Activated naive CD8-positive, alpha-beta T cell treated with anti-CD3 and anti-CD28 coated beads for 36 hours (primary cell): ENCODE measurements around the gene MT1H. TPM values are rescaled to one million over a fixed set of nuclear protein-coding genes. Genes with fewer than 3 reads are reported as not detected.
"Not testable (repeated sequence)": the region's sequence is repeated elsewhere in the genome, so short reads cannot be mapped to it uniquely, and the experiment has no call there.

ENCODE experiments used
- DNase-seq: peaks from one replicate; pipeline ENCODE4 v3.0.0; 2021
- H3K27ac Mint-ChIP-seq: one replicate; pipeline ENCODE4 v1.8.0; 2022; ENCODE audit warnings: mild to moderate bottlenecking, moderate library complexity, mixed read lengths
- H3K27me3 Mint-ChIP-seq: one replicate; pipeline ENCODE4 v1.8.0; 2022; ENCODE audit warnings: mild to moderate bottlenecking, mixed read lengths
- H3K36me3 Mint-ChIP-seq: one replicate; pipeline ENCODE4 v1.8.0; 2021; ENCODE audit warnings: mild to moderate bottlenecking, mixed read lengths
- H3K4me1 Mint-ChIP-seq: one replicate; pipeline ENCODE4 v1.8.0; 2021; ENCODE audit warnings: mixed read lengths
- H3K4me3 Mint-ChIP-seq: one replicate; pipeline ENCODE4 v1.8.0; 2022; ENCODE audit warnings: mild to moderate bottlenecking, moderate library complexity, mixed read lengths
- H3K9me3 Mint-ChIP-seq: one replicate; pipeline ENCODE4 v1.8.0; 2022; ENCODE audit warnings: mixed read lengths
- total RNA-seq, 2 experiments: library from RNA; stranded (reverse); gene quantifications; one replicate each; pipeline ENCODE4 v1.2.3, GENCODE V29; 2021

The MT1H gene
- total RNA-seq, 2 experiments from 2014 or later = 2.3 to 3.3 TPM

GRCh38 chr16:56645838-56646237 lies 23.8 kb upstream of the MT1H start:
- Mint-ChIP-seq H3K27me3 (peaks cover 23% of the 10 kb centered on the region), H3K4me3 (no peak overlapping the region), H3K27ac (no peak overlapping the region)

GRCh38 chr16:56647641-56648431 lies 21.8 kb upstream of the MT1H start:
- Mint-ChIP-seq H3K36me3 (no peaks in the 10 kb centered on the region), H3K4me3 (no peak overlapping the region), H3K27me3 (peaks cover 28% of the 10 kb centered on the region), H3K9me3 (no peaks in the 10 kb centered on the region), H3K27ac (no peak overlapping the region), H3K4me1 (peaks cover 13% of the 10 kb centered on the region)
- DNase-seq = no peak

More at GRCh38 chr16:56645838-56646237, 23.8 kb upstream of the MT1H start:
- Mint-ChIP-seq H3K36me3 (no peaks in the 10 kb centered on the region), H3K9me3 (no peaks in the 10 kb centered on the region), H3K4me1 (peaks cover 17% of the 10 kb centered on the region)
- DNase-seq = no peak

GRCh38 chr16:56649271-56649670 lies 20.3 kb upstream of the MT1H start:
- DNase-seq = no peak
- Mint-ChIP-seq H3K36me3 (no peaks in the 10 kb centered on the region), H3K27me3 (peaks cover 23% of the 10 kb centered on the region), H3K4me1 (peaks cover under 1% of the 10 kb centered on the region), H3K27ac (no peak overlapping the region), H3K9me3 (no peaks in the 10 kb centered on the region), H3K4me3 (no peak overlapping the region)

- H3K27ac Mint-ChIP-seq = no peak overlapping the region
- peaks cover 18% of the 10 kb centered on the region for H3K27me3 Mint-ChIP-seq
- DNase-seq = no peak
- H3K9me3 Mint-ChIP-seq = no peaks in the 10 kb centered on the region
- no peaks in the 10 kb centered on the region for H3K36me3 Mint-ChIP-seq
- no peaks in the 10 kb centered on the region for H3K4me1 Mint-ChIP-seq
- no peak overlapping the region for H3K4me3 Mint-ChIP-seq
Measured at GRCh38 chr16:56649820-56650219, 19.8 kb upstream of the MT1H start.

GRCh38 chr16:56651586-56651985 lies 18.0 kb upstream of the MT1H start, which contains the start of gene MT1B:
Gene MT1B (plus strand): TSS chr16:56651886. CDS start chr16:56651954, 68 bp downstream.
- H3K4me1 Mint-ChIP-seq = no peaks in the 10 kb centered on the region
- no peaks in the 10 kb centered on the region for H3K9me3 Mint-ChIP-seq
- H3K27me3 Mint-ChIP-seq = peaks cover 16% of the 10 kb centered on the region
- no peak within 1 kb of the TSS for H3K4me3 Mint-ChIP-seq
- H3K27ac Mint-ChIP-seq = no peak within 1 kb of the TSS
- no peak for DNase-seq
- H3K36me3 Mint-ChIP-seq = no peaks in the 10 kb centered on the region

- H3K4me3 Mint-ChIP-seq = no peak overlapping the region
- DNase-seq = no peak
- H3K36me3 Mint-ChIP-seq = no peaks in the 10 kb centered on the region
- H3K4me1 Mint-ChIP-seq = peaks cover 4% of the 10 kb centered on the region
- H3K9me3 Mint-ChIP-seq = no peaks in the 10 kb centered on the region
- H3K27ac Mint-ChIP-seq = no peak overlapping the region
- peaks cover 10% of the 10 kb centered on the region for H3K27me3 Mint-ChIP-seq
Measured at GRCh38 chr16:56652600-56652999, 17.0 kb upstream of the MT1H start.

- Mint-ChIP-seq H3K4me1 (peaks cover 8% of the 10 kb centered on the region), H3K9me3 (no peaks in the 10 kb centered on the region), H3K27ac (no peak overlapping the region), H3K27me3 (peaks cover 10% of the 10 kb centered on the region), H3K36me3 (no peaks in the 10 kb centered on the region), H3K4me3 (no peak overlapping the region)
- DNase-seq = no peak
Measured at GRCh38 chr16:56653218-56653617, 16.4 kb upstream of the MT1H start.

- Mint-ChIP-seq H3K4me1 (peaks cover 23% of the 10 kb centered on the region), H3K36me3 (peaks cover 5% of the 10 kb centered on the region), H3K9me3 (no peaks in the 10 kb centered on the region), H3K27ac (peak within 1 kb of the TSS; percentile 83), H3K4me3 (peak within 1 kb of the TSS; percentile 94), H3K27me3 (no peaks in the 10 kb centered on the region)
- DNase-seq = peak; percentile 81
Measured at GRCh38 chr16:56657555-56658326, 11.9 kb upstream of the MT1H start, which contains the start of gene MT1F. Gene MT1F (plus strand): TSS chr16:56657959. CDS start chr16:56658059, 100 bp downstream.

- Mint-ChIP-seq H3K36me3 (peaks cover 7% of the 10 kb centered on the region), H3K9me3 (no peaks in the 10 kb centered on the region), H3K27me3 (peaks cover 2% of the 10 kb centered on the region), H3K4me1 (peaks cover 23% of the 10 kb centered on the region), H3K4me3 (peak overlapping the region; percentile 94), H3K27ac (no peak overlapping the region)
- DNase-seq = no peak
Measured at GRCh38 chr16:56658327-56658875, 11.2 kb upstream of the MT1H start.

GRCh38 chr16:56662357-56663354 lies 7.0 kb upstream of the MT1H start:
- Mint-ChIP-seq H3K4me3 (peak overlapping the region; percentile 84), H3K4me1 (peaks cover 19% of the 10 kb centered on the region), H3K27ac (peak overlapping the region; percentile 90), H3K36me3 (peaks cover 9% of the 10 kb centered on the region), H3K27me3 (peaks cover 15% of the 10 kb centered on the region), H3K9me3 (no peaks in the 10 kb centered on the region)
- DNase-seq = peak; percentile 51

- Mint-ChIP-seq H3K9me3 (no peaks in the 10 kb centered on the region), H3K36me3 (peaks cover 9% of the 10 kb centered on the region), H3K27ac (no peak overlapping the region), H3K4me3 (no peak overlapping the region), H3K27me3 (peaks cover 33% of the 10 kb centered on the region), H3K4me1 (peaks cover 25% of the 10 kb centered on the region)
- no peak for DNase-seq
Measured at GRCh38 chr16:56664506-56664905, 5.1 kb upstream of the MT1H start.

GRCh38 chr16:56665286-56666261 lies 4.0 kb upstream of the MT1H start:
- H3K9me3 Mint-ChIP-seq, H3K27ac Mint-ChIP-seq, H3K36me3 Mint-ChIP-seq, DNase-seq, H3K4me3 Mint-ChIP-seq: not testable (repeated sequence)
- H3K27me3 Mint-ChIP-seq = peaks cover 44% of the 10 kb centered on the region
- peaks cover 25% of the 10 kb centered on the region for H3K4me1 Mint-ChIP-seq
